Neuronal stem cell (in vitro differentiated cells): ENCODE measurements around the gene FOXO1.

ENCODE experiments used
- DNase-seq: peaks from one replicate; pipeline ENCODE4 v3.0.0-alpha.2; 2013; ENCODE audit warnings: low spot score
- H2AFZ ChIP-seq: one replicate; pipeline ENCODE4 v1.6.1; 2013; ENCODE audit warnings: mild to moderate bottlenecking, low read length, inconsistent platforms
- H2AK5ac ChIP-seq: 2 replicates; pipeline ENCODE4 v1.6.1; 2013; ENCODE audit warnings: low read depth, mild to moderate bottlenecking, inconsistent platforms, low read length, moderate library complexity, mixed read lengths
- H2BK120ac ChIP-seq: 2 replicates; pipeline ENCODE4 v1.6.1; 2013; ENCODE audit warnings: low read depth, mild to moderate bottlenecking, inconsistent platforms, low read length, moderate library complexity, mixed read lengths
- H2BK12ac ChIP-seq: one replicate; pipeline ENCODE4 v1.6.1; 2013; ENCODE audit warnings: low read length, inconsistent platforms
- H2BK15ac ChIP-seq: 2 replicates; pipeline ENCODE4 v1.6.1; 2013; ENCODE audit warnings: mild to moderate bottlenecking, low read length, inconsistent platforms, mixed read lengths
- H2BK5ac ChIP-seq: one replicate; pipeline ENCODE4 v1.6.1; 2013; ENCODE audit warnings: inconsistent platforms, mild to moderate bottlenecking, low read length, moderate library complexity
- H3K14ac ChIP-seq: one replicate; pipeline ENCODE4 v1.6.1; 2013; ENCODE audit warnings: low read length, inconsistent platforms
- H3K18ac ChIP-seq: 2 replicates; pipeline ENCODE4 v1.6.1; 2013; ENCODE audit warnings: low read length, inconsistent platforms
- H3K23ac ChIP-seq: 2 replicates; pipeline ENCODE4 v1.6.1; 2013; ENCODE audit warnings: low read depth, mild to moderate bottlenecking, mixed read lengths, low read length, inconsistent platforms; ENCODE audit not compliant: poor library complexity
- H3K27ac ChIP-seq: replicated peaks from 3 replicates; pipeline ENCODE4 v1.5.1; 2013; ENCODE audit warnings: low read length, inconsistent platforms
- H3K27me3 ChIP-seq, 3 experiments: 2 replicates each; pipeline ENCODE4 v1.6.1; 2013; ENCODE audit warnings: low read length in 3 of 3, mild to moderate bottlenecking in 2 of 3, inconsistent platforms in 1 of 3, low read depth in 1 of 3, mixed read lengths in 1 of 3, moderate library complexity in 1 of 3; ENCODE audit not compliant: control insufficient read depth in 3 of 3, insufficient read depth in 3 of 3
- H3K36me3 ChIP-seq, 2 donors: replicated peaks in 1 of 2; 2 replicates each; pipeline ENCODE4 v1.6.1; 2013; ENCODE audit warnings: low read length in 2 of 2; ENCODE audit not compliant: control insufficient read depth in 2 of 2, insufficient read depth in 2 of 2
- H3K4ac ChIP-seq: 2 replicates; pipeline ENCODE4 v1.6.1; 2013; ENCODE audit warnings: inconsistent platforms, mild to moderate bottlenecking, low read length, moderate library complexity
- H3K4me1 ChIP-seq, 2 donors: 1 replicate in 1 of 2; 2 replicates in 1 of 2; pipeline ENCODE4 v1.6.1; 2013; ENCODE audit warnings: low read length in 2 of 2, low read depth in 1 of 2; ENCODE audit not compliant: control insufficient read depth in 2 of 2, insufficient read depth in 1 of 2
- H3K4me2 ChIP-seq: one replicate; pipeline ENCODE4 v1.6.1; 2013; ENCODE audit warnings: mild to moderate bottlenecking, low read length, inconsistent platforms; ENCODE audit not compliant: insufficient read depth, poor library complexity, severe bottlenecking
- H3K4me3 ChIP-seq, 2 donors: 2 replicates each; pipeline ENCODE4 v1.5.1; 2013; ENCODE audit warnings: low read length in 2 of 2, mild to moderate bottlenecking in 2 of 2, inconsistent platforms in 1 of 2, moderate library complexity in 1 of 2
- H3K79me1 ChIP-seq: one replicate; pipeline ENCODE4 v1.6.1; 2013; ENCODE audit warnings: low read depth, mild to moderate bottlenecking, inconsistent platforms, low read length, moderate library complexity
- H3K9ac ChIP-seq: one replicate; pipeline ENCODE4 v1.6.1; 2013; ENCODE audit warnings: mild to moderate bottlenecking, low read depth, low read length, inconsistent platforms; ENCODE audit not compliant: poor library complexity
- H3K9me3 ChIP-seq, 2 donors: replicated peaks in 1 of 2; 2 replicates each; pipeline versions ENCODE3 to v1.6.1; 2013; ENCODE audit warnings: low read length in 2 of 2, mild to moderate bottlenecking in 2 of 2, inconsistent platforms in 1 of 2, low read depth in 1 of 2, mixed read lengths in 1 of 2, moderate library complexity in 1 of 2; ENCODE audit not compliant: control insufficient read depth in 2 of 2, insufficient read depth in 1 of 2
- H4K8ac ChIP-seq: one replicate; pipeline ENCODE4 v1.6.1; 2013; ENCODE audit warnings: low read depth, mild to moderate bottlenecking, inconsistent platforms, low read length, moderate library complexity
- H4K91ac ChIP-seq: one replicate; pipeline ENCODE4 v1.6.1; 2013; ENCODE audit warnings: low read length, low read depth, mild to moderate bottlenecking, inconsistent platforms; ENCODE audit not compliant: poor library complexity
- WGBS, 2 donors: extraction: QIAGEN DNeasy Blood & Tissue Kit; methylation state at CpG; one replicate each; pipeline ENCODE4 v1.1.7; 2013; ENCODE audit warnings: missing lambda C conversion rate in 2 of 2, mixed read lengths in 1 of 2; ENCODE audit not compliant: insufficient read length in 2 of 2, insufficient replicate concordance in 1 of 2; ENCODE audit errors: extremely low coverage in 2 of 2; 5-methylcytosine and 5-hydroxymethylcytosine counted together

FOXO1 gene

GRCh38 chr13:40626977-40627376 is 39.5 kb downstream of the FOXO1 start:
- Histone ChIP-seq H3K4me1 (peaks cover 3 to 11% of the 10 kb centered on the region in 2 donors), H3K9me3 (no peaks in the 10 kb centered on the region), H3K4me3 (no peak overlapping the region), H3K4ac (no peak overlapping the region), H2BK12ac (no peak overlapping the region), H4K91ac (no peak overlapping the region), H4K8ac (no peak overlapping the region), H3K36me3 (peaks cover 0 to 11% of the 10 kb centered on the region in 2 donors), H3K9ac (no peak overlapping the region), H3K27ac (no peak overlapping the region), H2BK5ac (no peak overlapping the region), H3K4me2 (no peak overlapping the region), H3K27me3 (no peaks in the 10 kb centered on the region), H3K23ac (no peak overlapping the region), H3K18ac (no peak overlapping the region), H3K79me1 (no peaks in the 10 kb centered on the region), H2BK120ac (no peak overlapping the region), H2AFZ (no peak overlapping the region), H3K14ac (no peak overlapping the region), H2BK15ac (no peak overlapping the region), H2AK5ac (no peak overlapping the region)
- no CpG with 5 or more reads among the region's 1 CpG for WGBS, 2 donors
- DNase-seq = no peak

DNA sequence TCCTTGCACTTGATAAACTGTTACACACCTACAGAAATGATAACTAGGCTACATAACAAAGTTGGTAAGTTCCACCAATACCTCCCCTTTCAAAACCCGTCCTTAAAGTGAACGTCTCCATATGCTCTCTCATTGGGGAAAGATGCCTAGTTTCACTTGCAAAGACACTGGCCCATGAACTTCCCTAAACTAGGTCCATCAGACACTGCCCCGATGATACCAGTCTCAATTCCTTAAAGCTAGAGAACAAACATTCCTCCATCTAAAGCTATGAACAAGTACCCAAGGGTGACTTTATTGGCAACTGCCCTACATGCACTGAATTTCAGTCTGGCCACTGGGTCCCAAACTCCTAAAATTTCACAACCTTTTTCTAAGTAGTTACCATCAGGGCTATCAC is 39.9 kb downstream of the FOXO1 start:
- Histone ChIP-seq H3K27me3 (no peaks in the 10 kb centered on the region), H2AFZ (no peak overlapping the region), H2BK120ac (no peak overlapping the region), H4K8ac (no peak overlapping the region), H3K36me3 (peaks cover 0 to 11% of the 10 kb centered on the region in 2 donors), H3K4ac (no peak overlapping the region), H3K4me1 (peaks cover 3 to 11% of the 10 kb centered on the region in 2 donors), H3K4me3 (no peak overlapping the region), H2BK15ac (no peak overlapping the region), H3K4me2 (no peak overlapping the region), H3K14ac (no peak overlapping the region), H3K27ac (no peak overlapping the region), H4K91ac (no peak overlapping the region), H3K79me1 (no peaks in the 10 kb centered on the region), H2BK5ac (no peak overlapping the region), H3K18ac (no peak overlapping the region), H2AK5ac (no peak overlapping the region), H2BK12ac (no peak overlapping the region), H3K9me3 (no peaks in the 10 kb centered on the region), H3K23ac (no peak overlapping the region), H3K9ac (no peak overlapping the region)
- DNase-seq = no peak
- no CpG with 5 or more reads among the region's 3 CpGs for WGBS, 2 donors

- Histone ChIP-seq H2BK15ac (no peak overlapping the region), H3K9me3 (peaks cover 0 to 5% of the 10 kb centered on the region in 2 donors), H2BK12ac (no peak overlapping the region), H3K4me1 (peaks cover 3 to 11% of the 10 kb centered on the region in 2 donors), H3K36me3 (peaks cover 0 to 11% of the 10 kb centered on the region in 2 donors), H3K79me1 (no peaks in the 10 kb centered on the region), H4K8ac (no peak overlapping the region), H3K4me3 (no peak overlapping the region), H3K4ac (no peak overlapping the region), H3K18ac (no peak overlapping the region), H3K14ac (no peak overlapping the region), H3K9ac (no peak overlapping the region), H2BK5ac (no peak overlapping the region), H2BK120ac (no peak overlapping the region), H2AK5ac (no peak overlapping the region), H3K27ac (no peak overlapping the region), H2AFZ (no peak overlapping the region), H4K91ac (no peak overlapping the region), H3K23ac (no peak overlapping the region), H3K4me2 (no peak overlapping the region), H3K27me3 (no peaks in the 10 kb centered on the region)
- no peak for DNase-seq
- WGBS, 2 donors = no CpG with 5 or more reads among the region's 1 CpG
Measured at GRCh38 chr13:40624986-40625385, 41.5 kb downstream of the FOXO1 start.

DNA sequence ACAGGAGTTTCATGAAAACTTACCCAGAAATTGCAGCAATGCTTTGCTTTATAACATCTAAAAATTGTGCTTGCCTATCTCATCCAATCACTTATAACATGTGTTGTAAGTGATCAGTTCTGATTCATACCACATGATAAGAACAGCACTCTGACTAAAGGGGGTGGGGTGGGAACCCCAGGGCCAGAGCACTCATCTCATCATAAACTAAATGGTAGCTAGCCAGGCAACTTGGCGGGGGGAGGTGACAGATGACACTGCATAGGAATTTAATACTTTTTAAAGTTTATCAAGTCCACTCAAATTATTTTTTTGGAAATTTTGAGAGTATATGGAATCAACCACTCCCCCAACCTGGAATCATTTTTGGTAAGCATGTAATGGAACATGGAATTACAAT is 42.1 kb downstream of the FOXO1 start:
- Histone ChIP-seq H3K79me1 (no peaks in the 10 kb centered on the region), H3K27ac (no peak overlapping the region), H3K9ac (no peak overlapping the region), H3K9me3 (peaks cover 0 to 7% of the 10 kb centered on the region in 2 donors), H2BK5ac (no peak overlapping the region), H3K23ac (no peak overlapping the region), H2AFZ (no peak overlapping the region), H3K27me3 (no peaks in the 10 kb centered on the region), H3K4me2 (no peak overlapping the region), H2BK120ac (no peak overlapping the region), H2AK5ac (no peak overlapping the region), H4K8ac (no peak overlapping the region), H3K36me3 (peaks cover 0 to 11% of the 10 kb centered on the region in 2 donors), H3K14ac (no peak overlapping the region), H2BK15ac (no peak overlapping the region), H3K4me3 (no peak overlapping the region), H4K91ac (no peak overlapping the region), H3K4me1 (peaks cover 3 to 11% of the 10 kb centered on the region in 2 donors), H3K4ac (no peak overlapping the region), H2BK12ac (no peak overlapping the region), H3K18ac (no peak overlapping the region)
- DNase-seq = no peak
- no CpG with 5 or more reads among the region's 1 CpG for WGBS, 2 donors
